Measurements from ENCODE around the gene SELL. TPM values are rescaled to one million over a fixed set of nuclear protein-coding genes. Genes with fewer than 3 reads are reported as not detected.
A peak's percentile ranks its signal among the peaks of the same experiment; 100 is the strongest.

SELL gene
- 100 to 1,000 TPM; 204 to 216 TPM for total RNA-seq
- polyA plus RNA-seq (2013, experiment 1 of 2), result 595 TPM
- 542 TPM for polyA plus RNA-seq (2013, experiment 2 of 2)
- total RNA-seq, result 80.7 to 1,353 (median 420) reads per million in 172 experiments

GRCh38 chr1:169711469-169712308, at the start of gene SELL:
Gene SELL, minus strand, starts transcription at chr1:169711620. Its CDS starts 122 bp downstream, at chr1:169711498.
- Histone ChIP-seq H3K36me3 (ENCODE audit: insufficient read depth, low read length) (peaks cover 16% of the 10 kb centered on the region), H3K9me3 (ENCODE audit: control insufficient read depth in 1 of 2, insufficient read depth in 1 of 2, low read length in 2 of 2) (no peaks in the 10 kb centered on the region), H3K4me1 (ENCODE audit: insufficient read depth, low read length) (peaks cover 6% of the 10 kb centered on the region), H3K27me3 (ENCODE audit: control insufficient read depth in 1 of 2, insufficient read depth in 2 of 2, low read length in 2 of 2) (no peaks in the 10 kb centered on the region), H3K4me3 (ENCODE audit: low read length) (peak within 1 kb of the TSS; percentile 58), H3K27ac (ENCODE audit: low read depth in 1 of 2, low read length in 2 of 2) (peak within 1 kb of the TSS; percentile 56 to 74)
- Mint-ChIP-seq H3K27me3 (no peaks in the 10 kb centered on the region), H3K36me3 (ENCODE audit: low read depth) (peaks cover 45% of the 10 kb centered on the region), H3K4me1 (ENCODE audit: low read depth) (peaks cover 22% of the 10 kb centered on the region), H3K9me3 (no peaks in the 10 kb centered on the region), H3K27ac (no peak within 1 kb of the TSS), H3K4me3 (peak within 1 kb of the TSS; percentile 93)
- DNase-seq (peak; percentile 53 to 90 (median 70)), ATAC-seq (ENCODE audit: poor library complexity) (peak; percentile 67)
- ChIA-PET POLR2A (interaction anchor here (0.6 to 9.5 kb wide), 14 partner anchors 16 to 248 kb away, joined by 3 to 102 read pairs (median 4); partner anchors contain the start of genes F5 and METTL18), CTCF (interaction anchor here (0.5 to 6.1 kb wide), 49 partner anchors 10 to 247 kb away, joined by 3 to 78 read pairs (median 4); partner anchors contain the start of genes F5, SCYL3, SELP and SLC19A2)
- TF ChIP-seq CTCF (IDR thresholded peaks at IDR 0.05), result peak; percentile 89
- intact Hi-C loops (cut with DNase I, micrococcal nuclease), result loop anchor here (1.0 to 10.0 kb wide), 12 partner anchors 17 to 247 kb away; partner anchors contain the start of genes F5 (in 2 of the 2), METTL18 (in 1 of the 2) and SLC19A2 (in 1 of the 2)

GRCh38 chr1:169759038-169759437, 47.6 kb upstream of the SELL start:
- no peaks in the 10 kb centered on the region for H3K4me1 ChIP-seq (ENCODE audit: insufficient read depth, low read length)
- peaks cover 0 to 6% of the 10 kb centered on the region in 2 experiments for H3K9me3 ChIP-seq (ENCODE audit: control insufficient read depth in 1 of 2, insufficient read depth in 1 of 2, low read length in 2 of 2)
- H3K27ac ChIP-seq (ENCODE audit: low read depth in 1 of 2, low read length in 2 of 2), result no peak overlapping the region
- Mint-ChIP-seq H3K4me3 (no peak overlapping the region), H3K27me3 (no peaks in the 10 kb centered on the region), H3K36me3 (ENCODE audit: low read depth) (no peaks in the 10 kb centered on the region), H3K4me1 (ENCODE audit: low read depth) (no peaks in the 10 kb centered on the region), H3K9me3 (no peaks in the 10 kb centered on the region), H3K27ac (no peak overlapping the region)
- intact Hi-C loops (cut with DNase I, micrococcal nuclease), result no loop called here
- ATAC-seq (ENCODE audit: poor library complexity) (no peak), DNase-seq (no peak)
- no peaks in the 10 kb centered on the region for H3K36me3 ChIP-seq (ENCODE audit: insufficient read depth, low read length)
- no peak overlapping the region for H3K4me3 ChIP-seq (ENCODE audit: low read length)
- no peaks in the 10 kb centered on the region for H3K27me3 ChIP-seq (ENCODE audit: control insufficient read depth in 1 of 2, insufficient read depth in 2 of 2, low read length in 2 of 2)
- no peak for TF ChIP-seq CTCF (IDR thresholded peaks at IDR 0.05)
- CTCF ChIA-PET, result no interaction called here
- POLR2A ChIA-PET, result no interaction called here

- no peak for TF ChIP-seq CTCF (IDR thresholded peaks at IDR 0.05)
- H3K9me3 Mint-ChIP-seq, result no peaks in the 10 kb centered on the region
- DNase-seq (no peak), ATAC-seq (ENCODE audit: poor library complexity) (no peak)
- Histone ChIP-seq H3K4me3 (ENCODE audit: low read length) (no peak overlapping the region), H3K4me1 (ENCODE audit: insufficient read depth, low read length) (no peaks in the 10 kb centered on the region), H3K27me3 (ENCODE audit: control insufficient read depth in 1 of 2, insufficient read depth in 2 of 2, low read length in 2 of 2) (no peaks in the 10 kb centered on the region), H3K27ac (ENCODE audit: low read depth in 1 of 2, low read length in 2 of 2) (no peak overlapping the region), H3K36me3 (ENCODE audit: insufficient read depth, low read length) (no peaks in the 10 kb centered on the region), H3K9me3 (ENCODE audit: control insufficient read depth in 1 of 2, insufficient read depth in 1 of 2, low read length in 2 of 2) (peaks cover 0 to 2% of the 10 kb centered on the region in 2 experiments)
- ChIA-PET POLR2A (no interaction called here), CTCF (no interaction called here)
- H3K27ac Mint-ChIP-seq, result no peak overlapping the region
- no peak overlapping the region for H3K4me3 Mint-ChIP-seq
- intact Hi-C loops (cut with DNase I, micrococcal nuclease), result no loop called here
- H3K36me3 Mint-ChIP-seq (ENCODE audit: low read depth), result no peaks in the 10 kb centered on the region
- no peaks in the 10 kb centered on the region for H3K27me3 Mint-ChIP-seq
- H3K4me1 Mint-ChIP-seq (ENCODE audit: low read depth), result no peaks in the 10 kb centered on the region
Measured at GRCh38 chr1:169753549-169753948, 42.1 kb upstream of the SELL start.
